C4-2B (cell line): ENCODE data around the gene UNC119.

ENCODE experiments used
- H3K27ac ChIP-seq: fragments of 450-650 bp; 2 replicates; pipeline ENCODE4 v1.5.1; 2017
- CTCF ChIP-seq: fragments of 450-650 bp; conservative IDR thresholded peaks from 2 replicates; pipeline ENCODE4 v1.5.1; 2017; ENCODE audit warnings: mild to moderate bottlenecking
- ZFX ChIP-seq: fragments of 450-650 bp; IDR thresholded peaks from 2 replicates; pipeline ENCODE4 v1.6.1; 2017

The UNC119 gene

DNA sequence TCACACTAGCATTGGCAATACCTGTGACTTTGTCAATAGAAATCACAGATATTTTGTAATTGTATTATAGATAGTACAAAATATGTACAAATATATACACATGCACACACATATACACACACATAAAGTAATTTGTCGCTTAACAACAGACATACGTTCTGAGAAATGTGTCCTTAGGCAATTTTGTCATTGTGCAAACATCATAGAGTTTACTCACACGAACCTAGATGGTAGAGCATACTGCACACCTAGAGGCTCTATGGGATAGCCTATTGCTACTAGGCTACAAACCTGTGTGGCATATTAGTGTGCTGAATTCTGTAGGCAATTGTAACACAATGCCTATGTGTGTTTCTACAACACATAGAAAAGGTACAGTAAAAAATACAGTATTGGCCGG lies 11.0 kb downstream of the UNC119 start:
- no peak for TF ChIP-seq ZFX
- TF ChIP-seq CTCF = no peak
- no peak overlapping the region for H3K27ac ChIP-seq

GRCh38 chr17:28540231-28540630 lies 12.2 kb downstream of the UNC119 start:
- no peak overlapping the region for H3K27ac ChIP-seq
- TF ChIP-seq CTCF (no peak), ZFX (no peak)

DNA sequence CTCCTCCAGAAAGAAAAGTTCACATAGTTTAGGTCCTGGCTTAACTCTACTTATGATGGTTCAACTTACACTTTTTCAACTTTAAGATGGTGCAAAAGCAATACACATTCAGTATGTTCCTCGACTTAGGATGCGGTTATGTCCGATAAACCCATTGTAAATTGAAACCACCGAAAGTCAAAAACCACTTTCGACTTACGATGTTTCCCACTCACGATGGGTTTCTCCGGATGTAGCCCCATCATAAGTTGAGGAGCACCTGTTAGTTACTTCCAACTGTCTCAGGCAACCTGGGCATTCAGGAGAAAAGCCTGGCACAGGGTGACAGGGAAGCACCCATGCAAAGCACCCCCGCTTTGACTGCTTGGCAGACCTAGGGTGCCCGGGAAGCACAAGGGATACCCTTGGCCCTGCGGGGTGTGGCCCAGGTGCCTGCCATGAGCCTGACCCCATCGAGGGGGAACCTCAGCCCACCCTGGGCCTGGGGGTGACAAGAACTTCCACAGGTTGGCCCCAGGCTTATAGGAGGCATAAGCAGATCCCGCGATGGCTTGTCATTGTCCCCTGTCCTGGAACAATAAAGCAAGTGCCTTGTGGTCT lies 14.0 kb downstream of the UNC119 start:
- H3K27ac ChIP-seq = no peak overlapping the region
- TF ChIP-seq ZFX (no peak), CTCF (no peak)

GRCh38 chr17:28537219-28537610 lies 15.2 kb downstream of the UNC119 start:
- TF ChIP-seq CTCF (no peak), ZFX (no peak)

DNA sequence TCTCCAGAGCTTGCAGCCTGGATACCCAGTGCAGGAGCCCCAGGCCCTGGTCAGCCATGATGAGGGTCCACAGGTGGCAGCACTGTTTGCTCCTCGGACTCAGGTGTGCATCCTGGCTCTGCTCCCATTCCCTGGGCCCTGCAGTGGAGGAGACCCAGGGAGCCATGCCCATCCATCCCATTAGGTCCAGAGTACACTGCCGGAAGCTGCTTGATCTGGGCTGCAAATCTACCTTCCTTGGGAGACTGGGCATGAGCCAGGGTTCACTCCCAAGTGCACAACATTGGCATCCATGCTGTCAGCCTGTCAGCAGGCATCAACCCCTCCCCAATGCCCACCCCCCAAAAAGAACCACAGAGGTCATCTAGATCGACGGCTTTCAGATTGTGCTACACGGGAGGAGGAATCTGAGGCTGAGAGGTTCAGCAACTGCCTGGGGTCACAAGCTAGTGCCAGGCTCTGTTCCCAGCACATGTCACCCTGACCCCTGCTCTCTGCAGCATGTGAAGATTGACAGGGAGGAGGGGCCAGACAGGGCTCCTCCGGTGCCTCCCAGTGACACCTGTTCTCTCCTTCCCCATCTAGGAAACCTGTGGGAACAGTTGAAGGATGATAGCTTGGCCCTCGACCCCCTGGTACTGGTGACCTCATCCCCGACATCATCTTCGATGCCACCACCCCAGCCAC lies 15.7 kb downstream of the UNC119 start:
- TF ChIP-seq ZFX (no peak), CTCF (no peak)
- H3K27ac ChIP-seq = peak overlapping the region; percentile 16

More at GRCh38 chr17:28537219-28537610, 15.2 kb downstream of the UNC119 start:
- H3K27ac ChIP-seq = peak overlapping the region; percentile 16

DNA sequence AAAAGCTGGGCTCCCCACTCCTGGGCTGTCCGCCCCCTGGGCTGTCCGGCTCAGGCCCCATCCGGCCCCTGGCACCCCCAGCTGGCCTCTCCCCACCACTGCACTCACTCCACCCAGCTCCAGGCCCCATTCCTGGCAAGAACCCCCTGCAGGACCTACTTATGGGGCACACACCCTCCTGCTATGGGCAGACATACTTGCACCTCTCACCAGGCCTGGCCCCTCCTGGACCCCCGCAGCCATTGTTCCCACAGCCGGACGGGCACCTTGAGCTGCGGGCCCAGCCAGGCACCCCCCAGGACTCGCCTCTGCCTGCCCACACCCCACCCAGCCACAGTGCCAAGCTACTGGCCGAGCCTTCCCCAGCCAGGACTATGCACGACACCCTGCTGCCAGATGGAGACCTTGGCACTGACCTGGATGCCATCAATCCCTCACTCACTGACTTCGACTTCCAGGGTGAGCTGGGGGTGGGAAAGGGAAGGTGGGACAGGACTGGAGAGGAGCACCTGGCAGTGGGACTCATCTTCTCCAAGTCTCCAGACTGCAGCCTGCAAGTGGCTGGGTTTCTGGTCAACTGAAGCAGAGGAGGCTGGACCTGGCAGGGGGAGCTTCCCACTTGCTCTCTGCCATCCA lies 17.6 kb downstream of the UNC119 start:
- peak overlapping the region; percentile 16; the same call in 1 of the 2 replicates for H3K27ac ChIP-seq
- TF ChIP-seq ZFX (no peak), CTCF (no peak)

- TF ChIP-seq CTCF (no peak), ZFX (no peak)
- no peak overlapping the region for H3K27ac ChIP-seq
These were observed 19.2 kb downstream of the UNC119 start for GRCh38 chr17:28533091-28533807.
